GM13977 (cell line): ENCODE data around the gene DAPK1.

Experiments
- DNase-seq: peaks from one replicate; pipeline ENCODE4 v3.0.0; 2012; ENCODE audit warnings: low spot score
- CTCF ChIP-seq: IDR thresholded peaks from 2 replicates; pipeline ENCODE4 v1.5.1; 2012; ENCODE audit warnings: mild to moderate bottlenecking, control low read depth; ENCODE audit not compliant: insufficient read depth; ENCODE audit errors: extremely low read depth, missing control alignments
- in situ Hi-C: fragments of 300-500 bp; cut with MboI; formaldehyde crosslinking; loops from one replicate; pipeline ENCODE4 v1.12.0; 2022; ENCODE audit warnings: low sequenced_read_pairs, low pct_unique_long_range_greater_than_20kb, mixed read lengths, inconsistent platforms; ENCODE audit not compliant: unreplicated experiment

The DAPK1 gene

DNA sequence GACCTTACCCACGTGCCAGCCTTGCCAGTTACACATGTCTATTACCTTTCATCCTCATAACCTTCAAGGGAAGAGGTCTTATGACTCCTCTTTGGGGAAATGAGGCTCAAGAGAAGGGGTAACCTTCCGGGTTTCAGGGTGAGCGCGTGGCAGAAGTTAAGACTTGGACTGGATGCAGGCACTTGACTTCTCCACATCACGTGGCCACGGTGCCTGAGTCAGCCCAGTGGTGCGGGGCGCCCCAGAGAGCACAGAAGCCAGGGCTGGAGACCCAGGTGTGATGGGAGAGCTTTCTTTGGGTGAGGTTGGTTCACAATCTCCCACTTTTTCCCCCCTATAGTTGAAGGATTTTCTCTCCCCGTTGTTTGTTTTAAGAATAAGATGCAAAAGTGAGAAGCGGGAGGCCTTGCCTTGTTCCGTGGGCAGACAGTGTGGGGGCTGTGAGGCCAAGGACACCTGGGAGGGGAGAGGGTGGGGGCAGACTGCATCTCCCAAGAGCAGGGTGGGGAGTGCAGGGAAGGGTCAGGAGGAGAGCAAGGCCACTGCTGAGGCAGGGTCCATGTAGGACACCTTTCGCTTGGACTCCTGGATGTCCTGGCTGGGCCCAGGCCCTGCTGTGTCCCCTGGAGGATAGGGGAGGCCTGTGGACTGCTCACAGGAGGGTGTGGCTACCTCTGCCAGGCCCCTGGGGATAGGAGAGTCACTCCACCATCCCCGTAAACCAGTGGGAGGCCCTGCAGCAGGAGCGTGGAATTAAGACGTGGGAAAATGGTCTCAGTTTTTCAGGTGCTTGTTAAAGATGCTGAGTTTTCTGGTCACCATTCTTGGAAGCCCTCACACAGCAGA, 138.2 kb downstream of the DAPK1 start:
- DNase-seq = no peak
- TF ChIP-seq CTCF = no peak
- in situ Hi-C loops = no loop called here

GRCh38 chr9:87638292-87638691, 140.6 kb downstream of the DAPK1 start:
- in situ Hi-C loops = no loop called here
- no peak for TF ChIP-seq CTCF
- DNase-seq = no peak

- in situ Hi-C loops = no loop called here
- no peak for TF ChIP-seq CTCF
- DNase-seq = no peak
These were observed 142.3 kb downstream of the DAPK1 start for GRCh38 chr9:87639949-87640348.

DNA sequence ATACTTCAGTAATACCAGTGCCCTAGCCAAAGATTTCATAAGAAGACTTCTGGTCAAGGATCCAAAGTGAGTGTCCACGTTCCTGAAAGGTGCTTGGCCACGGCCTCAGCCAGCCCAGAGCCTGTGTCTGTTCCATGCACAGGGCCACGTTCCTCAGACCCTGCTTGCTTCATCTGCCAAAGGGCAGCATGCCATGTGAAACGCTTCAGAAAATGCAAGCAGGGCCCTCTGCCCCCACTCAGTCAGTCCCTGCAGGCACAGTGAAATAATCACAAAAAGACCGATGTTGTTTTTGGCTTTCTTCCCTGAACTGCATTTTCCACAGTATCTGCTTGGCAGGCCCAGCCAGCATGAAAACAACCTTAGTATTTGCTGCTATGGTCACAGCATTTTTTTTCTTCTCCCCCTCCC, 142.7 kb downstream of the DAPK1 start:
- TF ChIP-seq CTCF = no peak
- no peak for DNase-seq
- in situ Hi-C loops = no loop called here

GRCh38 chr9:87641067-87641466, 143.4 kb downstream of the DAPK1 start:
- TF ChIP-seq CTCF = no peak
- DNase-seq = no peak
- in situ Hi-C loops = no loop called here

DNA sequence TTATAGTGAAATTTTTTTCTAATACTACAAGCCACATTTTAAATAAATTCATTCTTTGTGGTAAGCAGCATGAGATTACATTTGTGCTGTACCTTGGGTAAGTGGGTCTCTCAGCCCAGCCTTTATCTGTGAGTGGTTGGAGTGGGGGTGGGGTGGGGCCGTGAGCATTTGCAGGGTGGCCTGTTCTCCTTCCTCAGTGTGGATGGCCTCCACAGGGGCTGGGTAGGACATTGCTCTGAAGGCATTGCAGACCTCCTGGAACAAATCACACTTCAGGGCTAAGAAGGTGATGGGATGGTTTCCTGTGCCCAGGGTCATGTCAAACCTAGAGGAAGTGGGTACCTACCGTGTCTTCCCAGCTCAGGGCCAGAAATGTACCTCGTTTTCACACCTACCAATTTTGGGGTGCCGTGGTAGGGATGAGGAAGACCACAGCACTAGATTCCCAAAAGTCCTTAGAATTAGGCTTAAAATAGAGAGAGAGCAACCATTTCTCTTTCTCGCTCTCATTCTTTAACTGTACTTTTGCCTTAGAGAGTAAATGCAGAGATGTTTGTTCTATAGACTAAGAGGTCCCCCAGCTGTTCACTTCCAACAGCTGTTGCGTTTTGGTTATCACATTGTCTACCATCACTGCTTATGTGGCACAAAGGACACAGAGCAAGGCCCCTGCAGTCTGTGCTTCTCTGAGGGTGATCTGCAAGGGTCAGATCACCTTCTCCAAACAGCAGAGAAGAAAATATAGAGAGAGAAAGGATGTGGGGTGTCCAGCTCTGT, 144.9 kb downstream of the DAPK1 start:
- no peak for TF ChIP-seq CTCF
- in situ Hi-C loops = no loop called here
- DNase-seq = no peak
